Fibroblast of upper back skin (primary cell): ENCODE data around the gene WDR43.

Experiments used
- DNase-seq: peaks from one replicate; pipeline ENCODE4 v3.0.0-alpha.2; 2013

Gene WDR43

DNA sequence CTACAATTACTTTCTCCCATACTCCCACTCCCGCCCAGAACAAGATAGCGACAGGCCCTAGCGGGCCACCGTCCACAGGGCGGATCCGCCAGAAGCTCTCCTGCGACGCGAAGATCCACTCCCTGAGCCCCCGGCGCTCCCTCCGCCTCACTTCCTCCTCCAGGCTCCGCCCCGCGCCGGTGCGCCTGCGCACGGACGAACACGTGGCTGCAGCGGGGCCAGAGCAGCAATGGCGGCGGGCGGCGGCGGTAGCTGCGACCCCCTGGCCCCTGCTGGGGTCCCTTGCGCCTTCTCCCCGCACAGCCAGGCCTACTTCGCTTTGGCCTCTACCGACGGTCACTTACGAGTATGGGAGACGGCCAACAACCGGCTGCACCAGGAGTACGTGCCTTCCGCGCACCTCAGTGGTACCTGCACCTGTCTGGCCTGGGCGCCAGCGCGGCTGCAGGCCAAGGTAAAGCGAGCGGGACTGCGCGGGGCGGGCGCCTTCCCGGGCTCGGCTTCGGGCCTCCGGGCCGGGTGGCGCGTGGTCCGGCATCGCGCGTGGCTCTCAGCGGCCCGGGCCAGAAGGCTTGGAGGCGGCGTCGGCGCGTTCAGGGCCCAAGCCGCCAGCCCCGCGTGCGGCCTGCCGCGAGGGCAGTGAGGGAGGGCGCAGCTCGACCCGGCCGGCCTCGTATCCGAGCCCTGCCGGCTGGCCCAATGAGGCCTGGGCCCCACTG lies at the start of gene WDR43:
Gene WDR43 (plus strand): TSS at position 198 of the 719 bp plus-strand sequence. CDS start 32 bp downstream, at position 230.
- peak; percentile 99 for DNase-seq

DNA sequence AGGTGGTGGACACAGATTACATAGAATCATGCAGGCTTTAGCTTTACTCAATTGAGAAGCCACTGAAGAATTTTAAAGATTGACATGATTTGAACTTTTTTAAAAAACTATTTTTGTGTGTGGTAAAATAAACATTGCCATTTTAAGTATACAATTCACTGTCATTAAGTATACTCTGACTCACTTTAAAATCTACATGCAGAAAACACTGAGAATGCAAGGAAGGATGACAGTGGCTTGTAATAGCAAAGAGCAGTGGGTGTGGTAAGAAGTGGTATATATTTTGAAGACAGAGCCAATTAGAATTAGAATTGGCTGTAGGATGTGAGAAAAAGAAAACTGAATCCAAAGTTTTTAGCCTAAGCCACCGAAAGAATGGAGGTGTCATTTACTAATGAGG lies 39.3 kb upstream of the WDR43 start:
- DNase-seq, result no peak

DNA sequence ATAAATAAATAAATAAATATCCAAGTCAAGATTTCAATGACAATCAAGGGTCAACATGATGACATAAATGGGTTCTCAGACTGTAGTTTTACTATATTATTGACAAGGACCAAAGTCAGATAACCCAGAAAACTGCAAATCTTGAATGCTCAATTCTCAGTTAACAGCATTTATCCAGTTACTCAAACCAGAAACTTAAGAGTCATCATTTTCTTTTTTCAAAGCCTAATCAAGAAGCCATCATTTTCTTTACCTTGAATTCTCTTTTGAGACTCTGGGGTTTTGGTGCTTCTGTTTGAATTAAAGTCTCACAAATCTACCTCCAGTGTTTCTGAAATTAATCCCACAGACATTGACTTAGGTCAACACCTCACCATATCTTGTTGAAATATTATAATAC lies 38.5 kb upstream of the WDR43 start:
- DNase-seq, result no peak

DNA sequence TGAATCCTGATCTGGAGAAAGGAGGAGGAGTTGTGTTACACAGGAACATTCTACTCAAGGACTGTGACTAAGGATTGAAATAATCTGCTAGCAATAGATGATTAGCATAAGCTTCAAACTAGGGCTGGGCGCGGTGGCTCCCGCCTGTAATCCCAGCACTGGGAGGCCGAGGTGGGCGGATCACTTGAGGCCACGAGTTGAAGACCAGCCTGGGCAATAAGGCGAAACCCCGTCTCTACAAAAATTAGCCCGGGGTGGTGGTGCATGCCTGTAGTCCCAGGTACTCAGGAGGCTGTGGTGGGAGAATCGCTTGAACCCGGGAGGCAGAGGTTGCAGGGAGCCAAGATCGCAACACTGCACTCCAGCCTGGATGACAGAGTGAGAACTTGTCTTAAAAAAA lies 25.9 kb upstream of the WDR43 start:
- no peak for DNase-seq

DNA sequence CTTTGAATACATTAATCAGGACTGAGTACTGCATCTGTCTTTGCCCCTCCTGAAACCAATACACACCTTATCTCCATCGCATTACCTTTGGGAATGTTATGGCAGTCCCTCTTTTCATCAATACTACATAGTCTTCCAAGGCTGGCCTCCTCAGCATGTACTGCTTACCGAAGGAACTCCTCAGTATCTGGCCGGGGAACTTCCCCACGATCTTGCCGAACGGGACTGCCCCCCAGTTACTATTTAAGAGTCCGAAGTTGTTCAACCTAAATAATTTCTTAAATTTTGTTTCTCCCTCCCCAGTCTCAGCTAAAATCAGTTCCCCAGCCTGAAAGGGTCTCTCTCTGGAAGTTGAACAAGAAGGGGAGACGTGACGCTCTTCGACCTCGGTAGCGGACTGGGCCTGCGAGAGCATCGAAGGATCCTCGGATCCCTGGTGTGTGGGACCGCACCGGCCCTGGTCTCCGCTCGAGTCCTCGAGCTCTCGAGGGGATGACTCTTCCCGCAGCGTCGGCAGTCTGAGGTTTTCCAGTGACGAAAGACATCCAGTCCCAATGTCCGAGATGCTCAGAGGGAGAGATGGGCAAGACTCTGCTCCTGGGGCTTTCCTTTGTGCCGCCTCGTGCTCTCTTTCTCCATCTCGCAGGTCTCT lies 24.8 kb upstream of the WDR43 start:
- no peak for DNase-seq

- peak; percentile 92 for DNase-seq
These were observed 24.1 kb upstream of the WDR43 start, which contains the start of gene TRMT61B for GRCh38 chr2:28870146-28870891. Gene TRMT61B, minus strand, starts transcription at chr2:28870309. Its CDS starts 32 bp downstream, at chr2:28870277.

DNA sequence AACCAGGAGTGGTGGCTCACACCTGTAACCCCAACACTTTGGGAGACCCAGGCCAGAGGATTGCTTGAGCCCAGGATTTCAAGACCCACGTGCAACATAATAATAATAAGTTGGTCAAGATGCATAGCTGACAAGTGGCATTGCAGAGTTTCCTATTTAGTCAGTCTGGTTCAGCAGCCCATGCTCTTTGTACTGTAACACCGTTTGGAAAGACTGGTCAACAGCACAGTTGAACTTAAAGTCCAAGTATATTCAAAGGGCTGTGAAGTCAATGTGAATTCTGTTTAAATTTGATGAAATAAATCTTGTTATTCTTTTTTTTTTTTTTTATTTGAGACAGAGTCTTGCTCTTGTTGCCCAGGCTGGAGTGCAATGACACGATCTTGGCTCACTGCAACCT lies 22.8 kb upstream of the WDR43 start:
- no peak for DNase-seq

DNA sequence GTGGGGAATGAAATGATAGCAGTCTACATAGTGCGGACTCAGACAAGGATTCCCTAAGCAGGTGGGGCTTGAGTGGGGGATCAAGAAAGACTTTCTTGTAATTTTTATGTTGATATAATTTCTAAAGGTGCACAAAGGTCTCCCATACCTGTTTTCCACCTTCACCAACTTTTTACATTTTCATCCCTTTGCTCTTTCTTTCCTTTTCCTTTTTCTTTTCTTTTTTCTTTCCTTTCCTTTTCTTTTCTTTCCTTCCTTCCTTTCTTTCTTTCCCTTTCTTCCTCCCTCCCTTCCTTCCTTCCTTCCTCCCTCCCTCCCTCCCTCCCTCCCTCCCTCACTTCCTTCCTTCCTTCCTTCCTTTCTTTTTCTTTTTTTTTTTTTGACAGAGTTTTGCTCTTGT lies 14.3 kb upstream of the WDR43 start:
- no peak for DNase-seq

DNA sequence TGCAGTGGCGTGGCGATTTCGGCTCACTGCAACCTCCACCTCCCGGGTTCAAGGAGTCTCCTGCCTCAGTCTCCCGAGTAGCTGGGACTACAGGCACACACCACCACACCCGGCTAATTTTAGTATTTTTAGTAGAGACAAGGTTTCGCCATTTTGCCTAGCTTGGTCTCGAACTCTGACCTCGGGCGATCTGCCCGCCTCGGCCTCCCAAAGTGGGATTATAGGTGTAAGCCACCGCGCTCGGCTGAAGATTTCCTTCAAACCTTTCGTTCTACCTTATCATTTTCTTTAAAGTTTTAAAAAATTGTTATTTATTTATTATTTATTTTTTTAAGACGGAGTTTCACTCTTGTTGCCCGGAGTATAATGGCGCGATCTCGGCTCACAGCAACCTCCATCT lies 979 bp upstream of the WDR43 start:
- no peak for DNase-seq

DNA sequence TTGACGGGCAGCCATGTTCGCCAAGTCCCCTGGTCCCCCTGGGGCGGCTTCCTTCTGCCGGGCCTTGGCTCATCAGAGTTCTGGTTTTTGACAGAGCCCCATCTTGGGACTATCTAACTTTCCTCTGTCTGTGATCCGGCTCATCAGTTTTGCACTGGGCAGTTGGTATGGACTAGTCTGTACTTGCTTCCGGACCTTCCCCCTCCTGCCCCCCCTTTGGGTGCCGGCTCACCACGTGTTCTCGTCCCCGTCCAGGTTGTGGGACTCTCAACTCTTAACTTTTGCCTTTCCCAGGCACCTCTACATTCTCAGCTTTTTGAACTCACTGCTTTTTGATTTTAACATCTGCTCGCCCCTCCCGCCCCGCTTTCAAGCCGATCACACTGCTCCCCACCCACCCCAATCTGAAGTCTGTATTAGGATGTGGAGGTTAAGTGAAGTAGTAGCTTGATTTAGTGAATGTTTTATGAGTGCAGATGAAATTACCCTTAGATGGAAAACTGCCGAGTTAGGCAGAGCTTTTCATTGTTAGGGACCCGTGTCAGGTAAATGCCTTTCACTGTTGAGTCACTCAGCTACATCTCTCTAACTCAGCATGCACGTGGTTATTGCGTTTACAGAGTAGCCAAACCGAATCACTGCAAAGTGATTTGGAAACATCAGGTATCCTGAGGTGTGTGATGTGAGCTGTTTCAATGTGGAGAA lies 874 bp downstream of the WDR43 start:
- peak; percentile 35 for DNase-seq

DNA sequence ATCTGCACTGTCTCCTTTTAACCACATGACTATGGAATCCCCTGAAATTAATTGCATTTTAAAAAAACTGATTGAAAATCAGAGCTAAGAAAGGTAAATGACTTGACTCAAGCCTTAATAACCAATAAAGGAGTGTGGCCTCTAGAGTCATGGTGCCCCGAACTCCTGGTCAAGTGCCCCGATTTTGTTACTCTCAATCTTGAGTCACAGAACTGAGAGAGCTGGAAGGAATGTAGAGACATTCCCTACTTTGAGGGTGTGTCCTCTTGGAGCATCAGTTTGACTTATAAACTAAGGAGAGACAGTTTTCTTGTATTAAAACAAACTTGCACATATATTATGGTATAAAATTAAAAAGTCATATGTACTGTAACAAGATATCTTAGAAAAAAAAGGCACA lies 2.4 kb downstream of the WDR43 start:
- DNase-seq, result peak; percentile 40

DNA sequence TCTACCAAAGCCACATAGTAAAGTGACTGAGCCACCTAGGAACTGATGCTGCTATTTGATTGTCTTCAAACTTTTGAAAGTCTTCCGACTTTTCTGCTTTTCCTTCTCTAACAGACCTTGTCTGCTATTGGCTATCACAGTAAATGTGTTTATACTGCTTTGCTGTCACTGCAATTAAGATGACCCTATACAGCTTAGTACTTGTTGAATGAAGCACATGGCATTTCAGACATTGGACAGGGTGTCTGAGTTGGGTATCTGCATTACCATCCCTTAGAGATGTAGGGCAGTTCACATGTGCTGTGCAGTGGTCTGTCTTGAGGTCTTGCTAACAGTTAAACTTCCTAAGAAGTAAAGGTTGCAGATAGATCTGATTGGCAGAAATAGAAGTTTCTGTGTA lies 3.6 kb downstream of the WDR43 start:
- no peak for DNase-seq

- no peak for DNase-seq
These were observed 6.7 kb downstream of the WDR43 start for GRCh38 chr2:28901202-28901601.

DNA sequence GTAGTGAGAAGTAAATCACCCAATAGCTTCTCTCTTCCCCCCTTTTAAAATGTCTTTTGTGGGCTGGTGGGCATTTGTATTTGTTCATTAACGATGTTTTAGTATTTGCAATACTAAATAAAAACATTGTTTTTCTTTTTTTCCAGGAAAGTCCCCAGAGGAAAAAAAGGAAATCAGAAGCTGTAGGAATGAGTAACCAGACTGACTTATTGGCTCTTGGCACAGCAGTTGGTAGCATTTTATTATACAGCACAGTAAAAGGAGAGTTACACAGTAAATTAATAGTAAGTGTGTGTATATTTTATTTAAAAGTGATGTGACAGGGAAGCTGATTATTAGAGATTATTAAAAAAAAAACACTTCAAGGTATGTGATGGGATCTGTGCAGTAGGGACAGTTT lies 7.4 kb downstream of the WDR43 start:
- no peak for DNase-seq

DNA sequence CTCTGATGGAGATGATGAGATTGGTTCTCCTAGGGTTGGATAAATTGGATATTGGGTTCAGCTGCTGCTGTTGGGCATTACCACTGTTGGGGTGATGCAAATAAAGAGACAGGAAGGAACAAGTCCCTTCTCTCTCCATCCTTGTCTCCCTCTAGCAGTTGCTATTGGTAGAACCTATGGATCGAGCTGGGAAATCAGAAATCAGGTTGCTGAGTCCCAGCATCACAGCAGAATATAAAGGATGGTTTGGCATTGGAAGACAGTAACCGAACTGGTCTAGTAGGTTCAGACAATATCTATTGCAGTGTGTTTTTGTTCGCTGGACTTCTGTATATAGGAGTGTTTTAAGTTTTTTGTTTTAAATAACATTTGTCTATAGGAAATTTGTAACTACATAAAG lies 8.1 kb downstream of the WDR43 start:
- DNase-seq, result no peak

GRCh38 chr2:28904295-28904694 lies 9.8 kb downstream of the WDR43 start:
- DNase-seq, result peak; percentile 8

- no peak for DNase-seq
These were observed 10.5 kb downstream of the WDR43 start for GRCh38 chr2:28904802-28905457.

- DNase-seq, result no peak
These were observed 11.1 kb downstream of the WDR43 start for GRCh38 chr2:28905533-28905932.

DNA sequence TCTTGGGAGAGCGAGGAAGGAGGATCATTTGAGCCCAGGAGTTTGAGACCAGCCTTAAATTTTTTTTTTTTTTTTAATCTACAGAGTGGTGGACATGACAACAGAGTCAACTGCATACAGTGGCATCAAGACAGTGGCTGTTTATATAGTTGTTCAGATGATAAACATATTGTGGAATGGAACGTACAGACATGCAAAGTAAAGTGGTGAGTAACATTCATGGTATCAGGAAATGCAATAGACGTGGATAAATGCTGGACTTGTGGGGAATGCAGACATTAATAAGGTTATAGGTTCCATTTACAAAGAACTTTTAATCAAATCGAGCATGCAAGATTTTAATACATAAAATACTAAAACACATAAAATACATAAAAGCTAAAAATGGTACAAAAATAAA lies 11.9 kb downstream of the WDR43 start:
- no peak for DNase-seq

DNA sequence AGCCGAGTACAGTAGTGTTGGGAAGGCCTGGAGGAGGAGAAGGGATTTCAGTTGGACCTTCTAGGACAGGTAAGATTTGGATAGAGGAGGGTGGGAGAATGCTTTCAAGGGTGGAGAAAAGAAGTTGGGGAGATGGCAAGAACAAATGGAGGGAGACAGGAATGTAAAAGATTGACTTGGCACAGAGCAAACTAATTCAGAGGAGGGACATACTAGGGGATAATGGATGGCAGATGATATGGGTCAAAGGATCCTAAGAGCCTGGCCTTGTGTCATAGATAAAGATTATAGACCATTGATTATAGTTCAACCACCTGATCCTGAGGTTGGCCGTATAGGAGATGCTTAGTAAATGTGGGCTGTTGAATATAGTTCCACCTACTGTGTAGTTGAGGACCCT lies 12.4 kb downstream of the WDR43 start:
- no peak for DNase-seq

- no peak for DNase-seq
These were observed 13.7 kb downstream of the WDR43 start for GRCh38 chr2:28908172-28908571.

GRCh38 chr2:28909655-28910353 lies 15.3 kb downstream of the WDR43 start:
- no peak for DNase-seq
